HG03103 (cell line): Measurements from ENCODE around the gene OSBPL3.

Experiments
- ATAC-seq: cut with Tn5 transposase; IDR thresholded peaks from one replicate; pipeline ENCODE4 v1.9.1; 2021; ENCODE audit warnings: low read depth; ENCODE audit not compliant: unreplicated experiment

The OSBPL3 gene

GRCh38 chr7:24834128-24834798 lies 145.7 kb downstream of the OSBPL3 start:
- no peak for ATAC-seq

- ATAC-seq: no peak
Observed at GRCh38 chr7:24833549-24833948, 146.4 kb downstream of the OSBPL3 start.

- no peak for ATAC-seq
Observed at GRCh38 chr7:24831240-24831639, 148.7 kb downstream of the OSBPL3 start.

- ATAC-seq: no peak
Observed at GRCh38 chr7:24830440-24831050, 149.4 kb downstream of the OSBPL3 start.

GRCh38 chr7:24829787-24830186 lies 150.2 kb downstream of the OSBPL3 start:
- no peak for ATAC-seq

- no peak for ATAC-seq
Observed at GRCh38 chr7:24828891-24829661, 150.9 kb downstream of the OSBPL3 start.

- no peak for ATAC-seq
Observed at GRCh38 chr7:24827589-24827988, 152.4 kb downstream of the OSBPL3 start.

GRCh38 chr7:24827027-24827426 lies 153.0 kb downstream of the OSBPL3 start:
- ATAC-seq: no peak

GRCh38 chr7:24826662-24827020 lies 153.3 kb downstream of the OSBPL3 start:
- ATAC-seq: no peak

- no peak for ATAC-seq
Observed at GRCh38 chr7:24825931-24826661, 153.9 kb downstream of the OSBPL3 start.

GRCh38 chr7:24825381-24825794 lies 154.6 kb downstream of the OSBPL3 start:
- ATAC-seq: no peak

GRCh38 chr7:24824896-24825295 lies 155.1 kb downstream of the OSBPL3 start:
- no peak for ATAC-seq

- no peak for ATAC-seq
Observed at GRCh38 chr7:24824400-24824799, 155.6 kb downstream of the OSBPL3 start.

GRCh38 chr7:24821754-24822054 lies 158.3 kb downstream of the OSBPL3 start:
- ATAC-seq: no peak

GRCh38 chr7:24821045-24821753 lies 158.8 kb downstream of the OSBPL3 start:
- peak; percentile 72 for ATAC-seq

- no peak for ATAC-seq
Observed at GRCh38 chr7:24820730-24821044, 159.3 kb downstream of the OSBPL3 start.

- peak; percentile 40 for ATAC-seq
Observed at GRCh38 chr7:24819916-24820689, 159.9 kb downstream of the OSBPL3 start.

GRCh38 chr7:24817339-24817738 lies 162.6 kb downstream of the OSBPL3 start:
- ATAC-seq: no peak

GRCh38 chr7:24816868-24817267 lies 163.1 kb downstream of the OSBPL3 start:
- ATAC-seq: no peak

- no peak for ATAC-seq
Observed at GRCh38 chr7:24812305-24812945, 167.6 kb downstream of the OSBPL3 start.
